GM12872 (cell line): ENCODE data around the gene KPNA6.

Experiments used
- TF ChIP-seq, protein P1 (sequence below): IDR thresholded peaks from 3 replicates; pipeline ENCODE4 v1.5.1; 2011; ENCODE audit warnings: low read depth, mild to moderate bottlenecking, low read length, moderate library complexity; ENCODE audit not compliant: insufficient read depth

The KPNA6 gene

DNA sequence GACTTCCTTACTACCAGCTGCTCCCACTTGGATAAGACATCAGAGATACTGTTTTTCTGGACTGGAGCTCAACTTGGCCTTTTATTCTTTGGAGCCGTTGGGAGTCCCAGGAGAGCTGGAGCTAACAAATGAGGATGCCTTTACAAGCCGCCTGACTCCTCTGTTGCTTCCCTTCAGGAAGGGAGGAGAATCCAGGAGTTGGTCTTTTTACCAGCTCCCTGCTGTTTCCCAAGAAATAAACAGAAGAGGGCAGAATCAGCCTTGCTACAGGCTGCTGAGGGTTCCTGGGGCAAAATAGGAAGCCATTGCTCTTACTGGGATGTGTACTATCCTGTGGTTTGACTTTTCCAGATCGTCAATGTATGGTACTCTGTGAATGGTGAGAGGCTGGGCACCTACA lies 115.8 kb downstream of the KPNA6 start:
- TF ChIP-seq, protein P1, sequence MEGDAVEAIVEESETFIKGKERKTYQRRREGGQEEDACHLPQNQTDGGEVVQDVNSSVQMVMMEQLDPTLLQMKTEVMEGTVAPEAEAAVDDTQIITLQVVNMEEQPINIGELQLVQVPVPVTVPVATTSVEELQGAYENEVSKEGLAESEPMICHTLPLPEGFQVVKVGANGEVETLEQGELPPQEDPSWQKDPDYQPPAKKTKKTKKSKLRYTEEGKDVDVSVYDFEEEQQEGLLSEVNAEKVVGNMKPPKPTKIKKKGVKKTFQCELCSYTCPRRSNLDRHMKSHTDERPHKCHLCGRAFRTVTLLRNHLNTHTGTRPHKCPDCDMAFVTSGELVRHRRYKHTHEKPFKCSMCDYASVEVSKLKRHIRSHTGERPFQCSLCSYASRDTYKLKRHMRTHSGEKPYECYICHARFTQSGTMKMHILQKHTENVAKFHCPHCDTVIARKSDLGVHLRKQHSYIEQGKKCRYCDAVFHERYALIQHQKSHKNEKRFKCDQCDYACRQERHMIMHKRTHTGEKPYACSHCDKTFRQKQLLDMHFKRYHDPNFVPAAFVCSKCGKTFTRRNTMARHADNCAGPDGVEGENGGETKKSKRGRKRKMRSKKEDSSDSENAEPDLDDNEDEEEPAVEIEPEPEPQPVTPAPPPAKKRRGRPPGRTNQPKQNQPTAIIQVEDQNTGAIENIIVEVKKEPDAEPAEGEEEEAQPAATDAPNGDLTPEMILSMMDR, result no peak

DNA sequence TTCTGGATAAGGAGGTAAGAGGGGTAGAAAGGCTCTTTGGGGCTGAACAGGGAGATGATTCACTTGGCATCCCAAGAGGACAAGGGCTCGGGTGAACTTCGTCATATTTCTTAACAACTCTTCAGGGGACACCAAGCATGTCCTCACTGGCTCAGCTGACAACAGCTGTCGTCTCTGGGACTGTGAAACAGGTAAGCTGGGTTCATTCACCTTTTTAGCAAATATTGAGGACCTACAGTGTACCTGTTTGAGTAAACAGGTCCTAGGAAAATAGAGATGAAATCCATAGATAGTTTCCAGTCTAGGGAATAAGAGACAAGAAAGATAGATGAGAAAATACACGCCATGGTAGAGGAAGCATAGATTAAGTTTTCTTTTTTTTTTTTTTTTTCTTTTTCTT lies 116.4 kb downstream of the KPNA6 start:
- TF ChIP-seq, protein P1, result no peak
